HG02870 (cell line): ENCODE measurements around the gene CBR3.

ENCODE experiments used
- ATAC-seq: cut with Tn5 transposase; IDR thresholded peaks from one replicate; pipeline ENCODE4 v1.9.1; 2021; ENCODE audit warnings: mild to moderate bottlenecking, moderate library complexity; ENCODE audit not compliant: unreplicated experiment

CBR3 gene

DNA sequence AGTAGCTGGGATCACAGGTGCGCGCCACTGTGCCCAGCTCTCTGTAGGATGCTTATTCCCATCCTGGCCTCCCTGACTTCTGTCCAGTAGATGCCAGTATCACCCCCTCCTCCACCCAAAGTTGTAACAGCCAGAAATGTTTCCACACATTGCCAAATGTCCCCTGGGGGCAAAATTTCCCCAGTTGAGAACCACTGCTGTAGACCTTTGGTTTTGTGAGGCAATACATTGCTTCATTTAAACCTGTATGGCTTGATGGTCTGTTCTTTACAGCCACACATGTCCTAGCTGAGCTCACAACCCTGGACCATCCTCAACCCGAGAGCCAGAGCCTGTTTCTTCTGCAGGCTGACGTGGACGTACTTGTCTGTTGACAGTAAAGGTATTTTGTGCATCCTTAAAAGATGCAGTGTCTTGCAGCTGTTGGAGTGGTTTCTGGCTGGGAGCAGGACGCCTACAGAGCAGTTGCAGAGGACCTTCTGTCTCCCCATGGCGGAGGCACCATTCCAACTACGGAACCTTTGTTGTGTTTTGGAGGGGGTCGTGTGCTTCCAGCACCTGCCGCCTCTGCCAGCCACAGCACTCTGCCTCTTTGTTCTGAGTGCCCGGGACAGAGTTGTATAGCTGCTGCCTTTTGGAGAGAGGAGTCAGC, 48.4 kb downstream of the CBR3 start:
- no peak for ATAC-seq

DNA sequence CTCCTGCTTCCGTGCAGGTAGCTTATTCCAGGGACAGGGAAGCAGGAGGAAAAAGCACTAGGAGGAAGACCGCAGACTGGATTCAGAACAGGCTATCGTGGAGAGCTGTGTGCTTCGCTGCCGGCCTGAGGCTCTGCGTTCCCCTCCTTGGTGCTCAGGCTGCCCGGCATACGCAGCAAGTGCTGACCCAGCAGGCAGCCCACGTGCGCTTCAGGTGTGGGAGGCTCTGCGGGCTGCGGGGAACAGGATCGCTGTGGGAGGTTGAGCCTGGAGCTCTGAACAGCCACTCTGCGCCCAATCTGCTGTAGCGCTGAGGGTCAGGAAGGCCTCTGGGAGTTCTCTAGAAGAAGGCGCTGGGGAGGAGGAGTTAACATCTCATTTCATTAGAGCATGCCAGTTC, 49.7 kb downstream of the CBR3 start:
- ATAC-seq: no peak

DNA sequence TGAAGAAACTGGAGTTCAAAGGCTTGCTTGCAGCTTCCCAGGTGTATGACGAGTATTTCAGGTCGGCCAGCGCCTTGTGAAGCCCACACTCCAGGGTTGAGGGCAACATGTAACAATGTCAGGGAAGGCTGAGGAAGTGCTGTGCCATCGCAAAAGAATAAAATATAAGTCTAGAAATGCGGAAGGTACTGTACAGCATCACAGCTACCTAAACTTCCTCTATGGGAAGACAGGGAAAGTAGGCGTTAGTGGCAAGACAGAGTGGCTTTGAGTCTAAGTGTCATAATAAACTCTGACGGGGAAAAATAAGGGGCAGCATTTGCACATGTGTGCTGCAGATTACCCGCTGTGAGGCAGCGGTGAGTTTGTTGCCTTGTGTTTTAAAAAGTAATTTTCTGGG, 50.6 kb downstream of the CBR3 start:
- no peak for ATAC-seq

DNA sequence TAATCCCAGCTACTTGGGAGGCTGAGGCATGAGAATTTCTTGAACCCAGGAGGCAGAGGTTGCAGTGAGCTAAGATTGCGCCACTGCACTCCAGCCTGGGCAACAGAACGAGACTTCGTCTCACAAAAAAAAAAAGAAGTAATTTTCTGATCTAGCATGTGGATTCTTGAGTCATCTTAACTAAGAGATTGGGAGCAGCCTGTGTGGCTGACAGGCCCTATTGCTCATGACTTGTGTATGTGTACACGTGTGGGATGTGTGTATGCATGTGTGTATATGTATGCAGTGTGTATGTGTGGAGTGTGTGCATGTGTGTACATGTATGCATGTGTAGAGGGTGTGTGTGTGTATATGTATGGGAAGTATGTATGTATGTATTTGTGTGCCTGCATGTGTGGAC, 51.2 kb downstream of the CBR3 start:
- no peak for ATAC-seq

DNA sequence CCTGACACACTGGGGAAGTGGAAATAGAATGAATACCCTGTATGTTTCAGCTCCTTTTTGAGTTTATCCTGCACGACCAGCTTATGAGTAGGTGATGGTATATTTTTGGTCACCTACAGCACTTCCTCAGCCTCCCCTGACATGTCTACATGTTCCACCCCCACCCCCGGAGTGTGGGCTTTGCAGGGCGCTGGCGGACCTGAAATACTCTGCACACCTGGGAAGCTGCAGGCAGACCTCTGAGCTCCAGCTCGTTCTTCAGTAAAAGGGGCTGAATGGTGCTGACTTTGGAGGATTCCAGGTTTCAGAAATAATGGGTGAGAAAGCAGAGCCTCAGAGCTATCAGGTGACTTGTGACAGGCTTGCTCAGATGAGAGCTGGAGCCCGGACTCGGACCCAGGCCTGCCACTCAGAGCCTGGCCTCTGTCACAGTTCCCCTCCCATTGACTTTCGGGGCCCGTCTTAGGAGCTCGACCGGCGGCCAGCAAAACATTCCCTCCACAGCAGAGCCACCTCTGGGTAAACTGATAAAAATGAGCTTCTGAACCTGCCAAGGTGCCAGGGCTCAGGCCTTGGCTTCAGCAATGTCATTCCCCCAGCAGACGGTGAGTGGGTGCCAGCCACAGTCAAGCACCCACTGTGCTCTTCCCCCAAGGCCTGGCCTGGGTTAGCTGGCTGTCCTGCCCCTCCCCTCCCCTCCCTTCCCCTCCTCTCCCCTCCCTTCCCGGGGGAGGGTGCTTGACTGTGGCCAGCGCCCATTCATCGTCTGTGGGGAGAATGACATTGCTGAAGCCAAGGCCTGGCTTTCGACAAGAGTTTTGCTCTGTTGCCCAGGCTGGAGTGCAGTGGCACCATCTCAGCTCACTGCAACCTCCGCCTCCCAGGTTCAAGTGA, 51.9 kb downstream of the CBR3 start:
- no peak for ATAC-seq

DNA sequence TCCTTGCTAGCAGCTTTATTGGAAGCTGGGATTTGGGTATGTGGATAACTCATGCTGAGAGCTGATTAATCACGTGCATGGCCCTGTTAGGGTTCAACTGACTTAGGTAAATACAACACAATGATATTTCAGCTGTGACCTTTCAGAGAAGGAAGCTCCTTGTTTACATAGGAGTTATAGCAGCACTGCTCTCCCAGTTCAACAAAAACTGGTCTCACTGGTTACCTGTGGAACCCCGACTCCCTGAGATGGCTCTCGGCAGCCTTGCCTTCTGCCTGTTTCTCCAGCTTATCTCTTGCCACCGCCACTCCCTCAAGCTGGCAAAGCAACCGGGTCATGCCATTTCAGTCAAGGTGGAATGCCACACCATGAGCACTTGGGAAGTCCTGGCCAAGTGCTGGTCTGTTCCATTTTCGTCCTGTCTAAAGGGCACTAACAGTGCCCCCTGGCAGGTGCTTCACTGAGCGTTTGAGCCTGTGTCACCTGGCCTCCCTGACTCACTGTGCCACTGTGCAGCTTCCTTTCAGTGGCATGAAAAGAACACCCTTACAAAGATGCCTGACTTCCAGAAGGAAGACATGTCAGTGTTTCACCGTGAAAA, 53.3 kb downstream of the CBR3 start:
- no peak for ATAC-seq

DNA sequence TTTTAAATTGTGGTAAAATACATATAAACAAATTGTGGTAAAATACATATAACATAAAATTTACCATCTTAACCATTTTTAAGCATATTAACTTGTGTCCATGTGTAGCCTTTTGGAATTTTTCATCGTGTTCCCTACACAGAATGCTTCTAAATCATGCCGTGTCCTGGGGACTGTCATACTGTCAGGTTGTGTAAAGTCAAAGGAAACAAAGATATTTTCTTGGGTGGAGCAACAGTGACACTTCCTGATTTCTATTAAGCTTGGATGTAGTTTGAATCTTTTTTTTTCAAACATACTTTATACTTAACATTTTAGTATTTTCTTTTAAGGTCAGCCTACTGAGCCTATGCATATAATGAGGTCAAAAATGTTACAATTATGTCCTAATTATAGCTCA, 54.1 kb downstream of the CBR3 start:
- ATAC-seq: no peak

DNA sequence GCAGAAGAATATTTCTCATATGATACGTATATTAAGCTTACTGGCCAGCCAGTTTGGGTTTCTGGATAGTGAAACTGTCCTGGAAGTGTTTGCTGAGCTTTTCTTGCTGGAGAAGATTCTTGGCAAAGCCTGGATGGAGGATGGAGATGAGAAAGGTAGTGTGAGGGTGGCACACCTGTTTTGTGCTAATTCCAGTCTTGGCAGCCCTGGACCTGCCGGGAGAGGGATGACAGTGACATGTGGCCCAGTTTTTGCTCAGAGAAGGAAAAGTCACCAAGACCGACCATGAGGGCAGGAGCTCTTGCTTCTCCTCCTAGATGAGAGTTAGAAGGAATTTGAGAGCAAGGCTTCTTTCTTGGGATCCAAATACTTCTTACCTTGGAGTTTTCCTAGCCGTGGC, 55.9 kb downstream of the CBR3 start:
- no peak for ATAC-seq

DNA sequence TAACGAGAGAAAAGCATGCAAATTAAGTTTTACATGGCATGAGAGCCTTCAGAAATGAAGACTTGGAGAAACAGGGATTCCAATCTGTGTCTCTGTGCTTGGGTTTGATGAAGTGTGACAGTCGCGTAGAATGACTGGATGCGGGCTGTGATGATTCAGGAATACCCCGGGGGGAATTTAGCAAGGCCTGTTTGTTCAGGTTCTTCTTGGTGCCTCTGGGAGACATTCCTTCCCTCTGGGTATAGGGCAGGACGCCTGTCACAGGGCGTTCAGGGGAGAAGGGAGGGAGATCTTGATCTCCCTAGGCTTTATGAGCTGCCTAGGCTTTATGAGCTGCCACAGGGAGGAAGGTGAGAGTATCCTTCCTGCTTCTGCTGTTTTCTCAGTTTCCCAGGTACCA, 58.3 kb downstream of the CBR3 start:
- no peak for ATAC-seq

DNA sequence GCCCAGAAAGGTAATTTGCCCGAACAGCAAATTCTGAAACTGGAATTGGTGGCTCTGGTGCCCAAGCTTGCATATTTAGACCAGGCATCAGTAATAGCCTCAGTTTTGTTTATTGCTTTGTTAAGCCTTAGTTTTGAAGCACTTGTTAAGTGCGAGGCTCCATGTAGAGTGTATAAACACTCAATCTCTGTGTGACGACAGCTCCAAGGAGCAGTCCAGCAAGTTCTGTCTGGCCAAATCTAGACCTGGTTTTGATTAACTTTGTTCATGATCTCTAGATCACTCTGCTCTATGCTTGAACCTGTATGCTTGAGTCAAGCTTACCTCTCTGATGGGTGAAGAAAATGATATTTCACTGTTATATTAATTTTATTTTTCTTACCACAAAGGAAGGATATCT, 59.1 kb downstream of the CBR3 start:
- ATAC-seq: no peak

DNA sequence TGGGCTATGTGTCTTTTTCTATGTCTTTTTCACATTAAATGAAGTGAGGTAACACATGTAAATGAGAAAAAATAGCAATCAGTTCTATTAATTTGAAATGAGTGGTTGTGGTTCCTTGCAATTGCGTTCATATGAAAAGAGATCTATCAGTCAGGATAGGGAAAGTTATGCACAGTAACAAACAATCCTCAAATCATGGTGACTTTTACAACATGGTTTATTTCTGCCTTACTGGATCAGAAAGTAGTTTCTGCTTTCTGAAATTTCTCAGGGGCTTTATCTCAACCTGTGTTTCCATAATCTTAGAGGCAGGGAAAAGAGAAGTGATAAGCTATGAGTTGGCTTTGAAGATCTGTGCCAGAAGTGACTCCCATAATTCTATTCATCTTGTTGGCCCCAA, 60.7 kb downstream of the CBR3 start:
- ATAC-seq: no peak
